Endothelial cell of umbilical vein (primary cell): ENCODE results near the gene ANKH. TPM values are rescaled to one million over a fixed set of nuclear protein-coding genes. Genes with fewer than 3 reads are reported as not detected.

Experiments
- BruUV-seq: library from RNA; stranded (reverse); fragments of 400-500 nt; replicated peaks from 2 replicates; lab custom pipeline; 2021; lab: Mats Ljungman, UMichigan
- CTCF ChIA-PET: fragments of 300-600, 350-600 bp; sonication (Branson Sonifier 250); formaldehyde crosslinking; loops from one replicate; lab custom pipeline; 2021; ENCODE audit warnings: antibody characterized with exemption, inconsistent platforms; lab: Charles Lee
- POLR2A ChIA-PET: fragments of 300-600, 350-600 bp; sonication (Branson Sonifier 250); formaldehyde crosslinking; loops from one replicate; lab custom pipeline; 2021; ENCODE audit warnings: antibody characterized with exemption, inconsistent platforms; lab: Charles Lee
- DNase-seq: peaks from one replicate; pipeline ENCODE4 v3.0.0-alpha.2; 2011; ENCODE audit warnings: low read depth, low spot score
- FAIRE-seq: peaks from 2 replicates; lab custom pipeline; 2011; peaks lifted over from hg19 to GRCh38; lab: Jason Lieb, UNC
- H2AFZ ChIP-seq: 2 replicates; pipeline ENCODE4 v1.6.0; 2012; ENCODE audit warnings: low read depth, low read length, control low read depth, inconsistent platforms
- H3K27ac ChIP-seq: 2 replicates; pipeline ENCODE4 v1.5.1; 2011; ENCODE audit warnings: low read depth, mild to moderate bottlenecking, control low read depth, low read length, moderate library complexity; ENCODE audit not compliant: insufficient read depth
- H3K27me3 ChIP-seq, 2 experiments: 2 replicates each; pipeline versions ENCODE4 v1.6.0 to v1.6.1; 2011; ENCODE audit warnings: low read length in 2 of 2, mixed read lengths in 1 of 2; ENCODE audit not compliant: control insufficient read depth in 2 of 2, insufficient read depth in 2 of 2
- H3K36me3 ChIP-seq, 2 experiments: 2 replicates in 1 of 2; 3 replicates in 1 of 2; pipeline ENCODE4 v1.5.1; 2011; ENCODE audit warnings: low read length in 2 of 2, mild to moderate bottlenecking in 1 of 2, moderate library complexity in 1 of 2; ENCODE audit not compliant: control insufficient read depth in 2 of 2, insufficient read depth in 2 of 2; ENCODE audit errors: extremely low read depth in 1 of 2
- H3K4me1 ChIP-seq: 3 replicates; pipeline ENCODE4 v1.5.1; 2011; ENCODE audit warnings: mild to moderate bottlenecking, low read length; ENCODE audit not compliant: control insufficient read depth, insufficient read depth; ENCODE audit errors: extremely low read depth
- H3K4me2 ChIP-seq: 2 replicates; pipeline ENCODE4 v1.6.1; 2011; ENCODE audit warnings: low read length, control low read depth, mixed read lengths; ENCODE audit not compliant: insufficient read depth
- H3K4me3 ChIP-seq, 3 experiments: fragments of 200-600 bp in 1 of 3; sonication (generic), shearing (Covaris generic) in 1 of 3; replicated peaks in 1 of 3; 2 replicates each; pipeline ENCODE4 v1.5.1; 2011 to 2016; ENCODE audit warnings: control low read depth in 3 of 3, low read length in 3 of 3, mild to moderate bottlenecking in 2 of 3, inconsistent platforms in 1 of 3, low read depth in 1 of 3, moderate library complexity in 1 of 3; ENCODE audit not compliant: insufficient read depth in 1 of 3
- H3K79me2 ChIP-seq: 2 replicates; pipeline ENCODE4 v1.6.0; 2012; ENCODE audit warnings: low read length, inconsistent platforms; ENCODE audit not compliant: control insufficient read depth, insufficient read depth
- H3K9ac ChIP-seq: replicated peaks from 2 replicates; pipeline ENCODE3; 2011; ENCODE audit warnings: low read length, control low read depth; ENCODE audit not compliant: insufficient read depth; ENCODE audit errors: extremely low read depth
- H3K9me1 ChIP-seq: replicated peaks from 3 replicates; pipeline ENCODE4 v1.6.0; 2011; ENCODE audit warnings: mild to moderate bottlenecking, low read length; ENCODE audit not compliant: control insufficient read depth, insufficient read depth; ENCODE audit errors: extremely low read depth
- H3K9me3 ChIP-seq: replicated peaks from 2 replicates; pipeline ENCODE4 v1.5.1; 2012; ENCODE audit warnings: low read length, inconsistent platforms; ENCODE audit not compliant: control insufficient read depth, insufficient read depth
- H4K20me1 ChIP-seq: replicated peaks from 2 replicates; pipeline ENCODE3; 2011; ENCODE audit warnings: mild to moderate bottlenecking, low read length; ENCODE audit not compliant: control insufficient read depth, insufficient read depth; ENCODE audit errors: extremely low read depth
- EZH2 ChIP-seq: IDR thresholded peaks from 2 replicates; pipeline ENCODE4 v1.6.1; 2012; ENCODE audit warnings: borderline replicate concordance, low read depth, mild to moderate bottlenecking, moderate library complexity, low read length, inconsistent platforms; ENCODE audit not compliant: severe bottlenecking
- FOS ChIP-seq: IDR thresholded peaks from 2 replicates; pipeline ENCODE4 v1.6.1; 2011; ENCODE audit warnings: mild to moderate bottlenecking, low read length, moderate library complexity, borderline replicate concordance; ENCODE audit not compliant: insufficient read depth
- GATA2 ChIP-seq: IDR thresholded peaks from 2 replicates; pipeline ENCODE4 v1.7.0; 2011; ENCODE audit warnings: low read depth, mild to moderate bottlenecking, moderate library complexity, mixed read lengths, low read length; ENCODE audit not compliant: insufficient read length, insufficient read depth
- JUN ChIP-seq: IDR thresholded peaks from 2 replicates; pipeline ENCODE4 v1.6.1; 2011; ENCODE audit warnings: borderline replicate concordance, low read depth; ENCODE audit not compliant: insufficient read length, insufficient read depth
- MYC ChIP-seq: IDR thresholded peaks from one replicate; pipeline ENCODE4 v1.6.1; 2011; ENCODE audit warnings: mild to moderate bottlenecking, low read depth, low read length
- POLR2A ChIP-seq: IDR thresholded peaks from 2 replicates; pipeline ENCODE4 v1.6.1; 2012; ENCODE audit warnings: low read depth, mild to moderate bottlenecking, control low read depth, low read length
- POLR2AphosphoS5 ChIP-seq: IDR thresholded peaks from 2 replicates; pipeline ENCODE4 v1.6.1; 2012; ENCODE audit warnings: low read depth, mild to moderate bottlenecking, control low read depth, low read length, moderate library complexity; ENCODE audit not compliant: insufficient read depth
- dilution Hi-C: fragments of 300-500 bp; cut with MboI; formaldehyde crosslinking; loops from one replicate; pipeline ENCODE4 v1.15.0; 2019; ENCODE audit warnings: low sequenced_read_pairs; ENCODE audit not compliant: extremely low pct_ligation_motif_present
- intact Hi-C: fragments of 100-400 bp; cut with micrococcal nuclease; formaldehyde crosslinking; loops from one replicate; pipeline ENCODE4 v1.10.0; 2022
- polyA plus RNA-seq, 4 experiments: library from polyadenylated mRNA; depleted of rRNA in 3 of 4; stranded (reverse) in 3 of 4; unstranded in 1 of 4; fragments of >200 nt; gene quantifications; 2 replicates each; pipeline versions ENCODE4 v1.2.1 to v1.2.3, GENCODE V29; 2011 to 2012; ENCODE audit warnings: missing spikeins in 1 of 4
- total RNA-seq: library from RNA; stranded (reverse); gene quantifications from 2 replicates; pipeline ENCODE4 v1.2.3, GENCODE V29; 2021
- TF ChIP-seq, protein P1 (sequence below), 2 donors: IDR thresholded peaks; 1 replicate in 1 of 2; 2 replicates in 1 of 2; pipeline ENCODE4 v1.5.1; 2011; ENCODE audit warnings: low read length in 2 of 2, mild to moderate bottlenecking in 2 of 2, moderate library complexity in 2 of 2, control low read depth in 1 of 2, inconsistent platforms in 1 of 2, low read depth in 1 of 2; ENCODE audit not compliant: insufficient read depth in 1 of 2; ENCODE audit errors: extremely low read depth in 1 of 2
- TF ChIP-seq, protein P2 (sequence below): IDR thresholded peaks from 2 replicates; pipeline ENCODE4 v1.6.1; 2011; ENCODE audit not compliant: insufficient read depth, insufficient read length

ANKH gene
- total and polyA plus RNA-seq, 2 donors (not counting 3 experiments of a cell fraction or from before 2014, with no cell fraction given), result 12.7 to 31.4 TPM

DNA sequence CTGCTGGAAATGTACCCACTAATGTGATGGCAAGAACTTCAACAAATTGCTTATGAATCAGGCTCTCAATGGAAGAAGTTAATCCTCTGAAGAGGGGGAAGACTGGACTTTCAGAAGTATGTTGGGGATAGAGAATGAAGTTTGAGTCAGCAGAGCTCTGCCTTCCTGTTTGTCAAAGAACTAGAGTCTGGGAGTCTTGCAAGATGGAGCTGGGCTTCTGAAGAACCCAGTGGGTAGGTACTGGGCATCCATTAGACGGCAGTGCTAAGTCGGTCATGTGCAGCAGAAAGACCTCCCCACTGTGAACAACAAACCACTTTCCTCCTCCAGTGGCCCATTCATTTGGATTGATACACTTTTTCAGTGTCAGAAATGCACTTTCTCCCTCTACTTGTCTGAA lies 172.4 kb downstream of the ANKH start:
- Histone ChIP-seq H3K27me3 (no peaks in the 10 kb centered on the region), H3K4me1 (no peaks in the 10 kb centered on the region), H4K20me1 (no peaks in the 10 kb centered on the region), H3K4me2 (no peak overlapping the region), H3K9ac (no peak overlapping the region), H3K36me3 (peaks cover 7 to 13% of the 10 kb centered on the region in 2 experiments), H3K27ac (no peak overlapping the region), H2AFZ (no peak overlapping the region), H3K9me3 (no peaks in the 10 kb centered on the region), H3K4me3 (no peak overlapping the region), H3K9me1 (no peaks in the 10 kb centered on the region), H3K79me2 (no peaks in the 10 kb centered on the region)
- DNase-seq (no peak), FAIRE-seq (no peak)
- no peak for TF ChIP-seq FOS
- TF ChIP-seq POLR2A, result no peak
- TF ChIP-seq, protein P1, sequence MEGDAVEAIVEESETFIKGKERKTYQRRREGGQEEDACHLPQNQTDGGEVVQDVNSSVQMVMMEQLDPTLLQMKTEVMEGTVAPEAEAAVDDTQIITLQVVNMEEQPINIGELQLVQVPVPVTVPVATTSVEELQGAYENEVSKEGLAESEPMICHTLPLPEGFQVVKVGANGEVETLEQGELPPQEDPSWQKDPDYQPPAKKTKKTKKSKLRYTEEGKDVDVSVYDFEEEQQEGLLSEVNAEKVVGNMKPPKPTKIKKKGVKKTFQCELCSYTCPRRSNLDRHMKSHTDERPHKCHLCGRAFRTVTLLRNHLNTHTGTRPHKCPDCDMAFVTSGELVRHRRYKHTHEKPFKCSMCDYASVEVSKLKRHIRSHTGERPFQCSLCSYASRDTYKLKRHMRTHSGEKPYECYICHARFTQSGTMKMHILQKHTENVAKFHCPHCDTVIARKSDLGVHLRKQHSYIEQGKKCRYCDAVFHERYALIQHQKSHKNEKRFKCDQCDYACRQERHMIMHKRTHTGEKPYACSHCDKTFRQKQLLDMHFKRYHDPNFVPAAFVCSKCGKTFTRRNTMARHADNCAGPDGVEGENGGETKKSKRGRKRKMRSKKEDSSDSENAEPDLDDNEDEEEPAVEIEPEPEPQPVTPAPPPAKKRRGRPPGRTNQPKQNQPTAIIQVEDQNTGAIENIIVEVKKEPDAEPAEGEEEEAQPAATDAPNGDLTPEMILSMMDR (IDR thresholded peaks at IDR 0.05; ENCODE audit: extremely low read depth in 1 of 2, insufficient read depth in 1 of 2, low read depth in 1 of 2, low read length in 2 of 2), result no peak
- no peak for TF ChIP-seq JUN
- TF ChIP-seq POLR2AphosphoS5, result no peak
- TF ChIP-seq GATA2, result no peak
- TF ChIP-seq EZH2, result no peak
- TF ChIP-seq, protein P2, sequence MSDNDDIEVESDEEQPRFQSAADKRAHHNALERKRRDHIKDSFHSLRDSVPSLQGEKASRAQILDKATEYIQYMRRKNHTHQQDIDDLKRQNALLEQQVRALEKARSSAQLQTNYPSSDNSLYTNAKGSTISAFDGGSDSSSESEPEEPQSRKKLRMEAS, result no peak
- TF ChIP-seq MYC, result no peak
- intact Hi-C loops (no loop called here), dilution Hi-C loops (no loop called here)
- CTCF ChIA-PET, result no interaction called here
- no TSS peak for BruUV-seq
- POLR2A ChIA-PET, result no interaction called here
